RKO (cell line): ENCODE measurements around the gene SH2B2.

ENCODE experiments used
- DNase-seq: peaks from one replicate; pipeline ENCODE4 v3.0.0-alpha.2; 2016; ENCODE audit warnings: low spot score

Gene SH2B2

DNA sequence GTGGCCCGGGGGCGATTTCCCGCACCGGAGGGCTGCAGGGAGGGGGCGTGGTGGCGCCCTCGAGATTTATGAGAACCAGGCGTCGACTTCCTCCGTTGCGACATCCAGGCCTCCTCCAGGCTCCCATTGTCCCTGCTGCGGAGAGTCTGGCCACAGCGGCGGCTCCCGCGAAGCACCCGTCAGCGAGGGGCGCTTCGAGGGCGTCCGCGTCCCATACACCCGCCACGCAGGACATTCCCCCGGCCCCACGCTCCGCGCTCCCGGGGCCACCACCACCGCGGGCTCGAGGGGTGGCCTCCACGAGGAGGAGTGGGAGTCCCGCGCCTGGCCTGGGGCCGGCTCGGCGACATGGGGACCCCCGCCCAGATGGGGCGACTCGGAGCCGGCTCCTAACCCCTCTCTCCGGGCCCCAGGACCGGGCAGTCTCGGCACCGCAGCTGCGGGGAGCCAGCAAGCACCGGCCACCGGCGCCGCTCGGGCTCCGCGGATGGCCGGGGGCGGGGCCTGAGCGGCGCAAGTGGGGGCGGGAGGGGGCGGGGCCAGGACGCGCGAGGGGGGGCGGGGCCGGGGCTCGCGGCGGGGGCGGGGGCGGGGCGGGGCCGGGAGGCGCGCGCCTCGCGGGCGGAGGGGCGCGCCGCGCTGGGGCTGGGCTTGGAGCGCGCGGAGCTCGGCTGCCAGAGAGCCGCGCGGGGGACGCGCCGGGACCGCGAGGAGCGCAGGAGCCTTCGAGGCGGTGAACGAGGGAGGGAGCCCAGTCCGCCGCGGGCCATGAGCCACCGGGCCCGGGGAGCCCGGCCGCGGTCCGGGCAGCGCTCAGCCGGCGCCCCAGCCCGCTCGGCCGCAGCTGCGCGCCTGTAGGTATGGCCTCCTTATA lies at the start of gene SH2B2:
Gene SH2B2, plus strand, starts transcription at position 632 of the 874 bp plus-strand sequence. CDS start 13,683 bp downstream, outside the sequence.
- peak; percentile 72 for DNase-seq

- no peak for DNase-seq
Measured at GRCh38 chr7:102239206-102239820, 47.4 kb upstream of the SH2B2 start.

GRCh38 chr7:102241431-102241830 lies 45.2 kb upstream of the SH2B2 start:
- DNase-seq = no peak

- no peak for DNase-seq
Measured at GRCh38 chr7:102244601-102245000, 42.1 kb upstream of the SH2B2 start.

DNA sequence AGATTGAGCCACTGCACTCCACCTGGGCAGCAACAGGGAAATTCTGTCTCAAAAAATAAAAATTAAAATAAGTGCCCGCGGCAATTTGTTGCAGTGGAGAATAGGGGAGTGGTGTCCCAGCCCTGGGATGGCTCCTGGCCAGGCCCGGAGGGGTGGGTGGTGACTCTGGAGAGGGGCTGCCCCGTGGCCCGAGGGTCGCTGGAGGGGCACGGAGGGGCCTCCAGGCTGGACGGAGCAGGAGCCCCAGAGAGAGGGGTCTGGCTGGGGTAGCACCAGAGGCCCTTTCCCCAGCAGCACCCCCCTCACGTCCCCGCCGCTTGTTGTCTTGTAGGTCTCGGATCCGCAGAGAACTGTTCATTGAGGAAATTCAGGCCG lies 38.6 kb upstream of the SH2B2 start:
- no peak for DNase-seq

- no peak for DNase-seq
Measured at GRCh38 chr7:102248456-102249395, 37.9 kb upstream of the SH2B2 start.

DNA sequence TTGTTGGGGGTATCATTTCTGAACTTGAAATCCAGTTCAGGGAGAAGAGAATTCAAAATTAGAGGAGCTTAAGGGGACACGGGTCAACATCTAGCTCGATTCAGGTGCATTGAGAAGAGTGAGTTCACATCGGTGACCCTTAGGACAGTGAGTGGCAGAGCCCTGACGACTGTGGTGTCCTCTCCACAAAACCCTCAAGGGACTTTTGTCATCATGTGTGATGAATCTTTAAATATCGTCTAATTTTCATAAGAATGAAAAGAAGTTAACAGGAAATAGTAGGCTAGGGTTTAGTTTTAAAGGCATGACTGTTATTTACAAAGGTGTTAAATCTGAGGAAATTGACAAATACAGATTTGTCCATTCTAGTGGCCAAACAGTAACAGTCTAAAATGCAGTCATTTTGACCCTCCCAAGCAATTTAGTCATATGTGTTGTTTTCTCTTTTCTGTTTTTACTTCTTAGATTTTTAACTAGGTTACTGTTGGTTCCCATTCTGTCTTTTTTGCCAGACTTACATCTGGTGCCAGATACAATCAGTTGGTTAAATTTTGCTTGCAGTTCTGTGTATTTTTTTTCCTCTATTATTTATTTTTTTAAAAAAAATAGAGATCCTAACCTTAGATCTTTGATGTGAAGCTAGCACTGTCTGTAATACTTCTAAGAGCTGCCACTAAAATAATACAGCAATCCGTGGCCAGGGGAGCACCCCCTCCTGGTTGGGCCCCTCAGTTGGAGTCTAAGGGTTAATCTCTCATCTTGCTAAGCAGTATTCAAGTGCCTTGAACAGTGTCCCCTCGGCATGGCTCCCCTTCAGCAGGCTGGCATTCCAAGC lies 34.9 kb upstream of the SH2B2 start:
- DNase-seq = no peak

DNA sequence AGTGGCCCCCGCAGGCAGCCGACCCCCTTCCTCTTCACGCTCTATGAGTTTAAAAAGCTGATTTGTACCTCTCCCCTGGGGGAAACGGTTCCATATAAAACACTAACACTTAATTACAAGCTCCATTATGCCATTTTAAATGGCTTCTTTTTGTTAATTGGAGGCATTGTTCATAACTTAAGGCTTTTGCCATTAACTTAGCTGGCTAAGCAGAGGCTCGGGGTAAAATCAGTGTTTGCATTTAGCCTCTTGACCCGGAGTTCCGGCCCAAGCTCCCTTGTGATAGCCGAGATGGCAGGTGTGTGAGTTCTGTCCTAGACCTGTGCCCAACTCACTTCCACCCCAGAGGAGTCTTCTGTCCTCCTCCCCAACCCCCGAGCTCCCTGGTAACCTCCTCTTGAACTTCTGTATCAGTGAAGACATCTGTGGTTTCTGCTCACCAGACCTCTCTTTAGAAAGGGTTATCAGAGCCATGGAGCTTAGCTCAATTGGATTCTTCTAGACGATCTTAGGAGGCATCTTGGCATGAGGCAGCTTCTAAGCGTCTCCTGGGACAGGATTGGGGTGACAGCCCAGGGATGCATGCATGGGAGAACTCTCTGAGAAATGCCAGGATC lies 34.2 kb upstream of the SH2B2 start:
- no peak for DNase-seq

DNA sequence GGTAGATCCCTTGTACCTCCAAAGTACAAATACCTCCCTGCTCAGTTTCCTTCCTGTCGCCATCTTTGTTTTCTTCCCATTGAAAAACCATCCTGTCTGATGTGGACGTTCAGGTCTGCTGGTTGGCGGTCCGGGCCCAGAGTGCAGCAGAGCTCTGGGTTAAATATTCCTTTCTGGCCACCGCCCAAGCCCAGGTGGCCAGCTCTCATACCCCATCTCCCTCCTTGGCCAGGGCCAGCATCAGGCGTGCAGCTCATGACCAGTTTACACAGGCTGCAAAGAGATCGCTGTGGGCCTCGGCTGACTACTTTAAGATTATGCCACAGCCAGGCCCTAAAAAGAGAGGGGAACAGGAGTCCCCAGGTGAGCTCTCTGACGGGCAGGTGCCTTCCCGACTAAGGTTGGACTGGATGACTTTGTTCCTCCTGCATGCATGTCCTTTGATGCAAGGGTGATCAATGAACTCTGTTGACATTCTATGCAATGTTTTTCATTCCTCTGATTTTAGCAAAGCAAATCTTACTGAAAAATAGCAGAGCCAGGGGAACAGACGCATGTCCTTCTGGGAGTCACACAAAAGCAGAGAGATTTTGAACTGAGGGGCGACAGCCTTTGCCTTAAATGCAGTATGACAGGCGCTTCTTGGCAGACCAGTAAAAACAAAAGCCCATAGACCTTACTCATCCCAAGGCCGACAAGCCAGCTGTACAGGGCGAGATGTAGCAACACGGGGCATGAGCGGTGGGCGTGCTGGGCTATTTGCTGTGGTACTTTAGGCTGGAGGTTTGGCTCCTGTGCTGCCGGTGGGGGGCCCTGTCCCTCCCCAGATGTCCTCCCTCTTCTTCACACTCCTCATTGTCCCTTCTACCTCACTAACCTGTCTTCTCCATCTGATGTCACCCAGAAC lies 33.3 kb upstream of the SH2B2 start:
- no peak for DNase-seq

DNA sequence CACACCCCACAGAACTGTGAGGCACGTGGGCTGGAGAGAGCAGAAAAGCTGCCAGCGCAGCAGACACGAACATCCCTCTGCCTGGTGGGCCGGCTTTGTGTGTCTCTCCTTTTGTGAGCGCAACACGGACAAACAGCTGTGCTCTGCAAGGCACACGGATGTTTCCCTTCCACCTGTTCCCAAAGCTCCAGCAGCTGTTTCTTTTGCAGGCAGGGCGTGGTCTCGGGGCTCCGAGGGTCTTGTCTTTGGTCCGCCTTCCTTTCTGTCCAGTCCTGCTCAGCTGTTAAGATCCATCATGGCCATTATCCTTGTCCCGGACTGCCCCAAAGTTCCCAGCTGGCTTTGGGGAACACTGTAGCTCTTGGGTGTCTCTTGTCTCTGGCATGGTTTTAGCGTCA lies 32.7 kb upstream of the SH2B2 start:
- no peak for DNase-seq

- DNase-seq = no peak
Measured at GRCh38 chr7:102254521-102254920, 32.1 kb upstream of the SH2B2 start.

- no peak for DNase-seq
Measured at GRCh38 chr7:102255501-102255900, 31.2 kb upstream of the SH2B2 start.

DNA sequence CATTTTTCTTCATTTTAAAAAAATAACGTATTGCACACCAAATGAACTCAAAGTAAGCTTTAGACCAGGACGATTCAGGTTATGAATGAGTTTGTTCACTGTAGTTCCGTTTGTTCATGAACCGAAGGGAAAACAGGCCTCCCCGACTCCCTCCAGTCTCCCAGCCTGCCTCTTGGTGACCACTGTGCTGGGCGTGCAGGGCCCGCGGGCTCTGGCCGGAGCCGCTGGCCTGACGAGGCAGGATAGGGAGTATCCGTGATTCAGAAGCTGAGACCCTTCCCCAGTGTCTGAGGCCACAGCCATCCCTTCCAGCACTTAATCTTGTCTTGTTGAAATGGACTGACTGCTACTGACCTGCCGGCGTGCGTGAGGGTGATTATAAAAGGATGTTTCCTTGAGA lies 30.8 kb upstream of the SH2B2 start:
- no peak for DNase-seq

DNA sequence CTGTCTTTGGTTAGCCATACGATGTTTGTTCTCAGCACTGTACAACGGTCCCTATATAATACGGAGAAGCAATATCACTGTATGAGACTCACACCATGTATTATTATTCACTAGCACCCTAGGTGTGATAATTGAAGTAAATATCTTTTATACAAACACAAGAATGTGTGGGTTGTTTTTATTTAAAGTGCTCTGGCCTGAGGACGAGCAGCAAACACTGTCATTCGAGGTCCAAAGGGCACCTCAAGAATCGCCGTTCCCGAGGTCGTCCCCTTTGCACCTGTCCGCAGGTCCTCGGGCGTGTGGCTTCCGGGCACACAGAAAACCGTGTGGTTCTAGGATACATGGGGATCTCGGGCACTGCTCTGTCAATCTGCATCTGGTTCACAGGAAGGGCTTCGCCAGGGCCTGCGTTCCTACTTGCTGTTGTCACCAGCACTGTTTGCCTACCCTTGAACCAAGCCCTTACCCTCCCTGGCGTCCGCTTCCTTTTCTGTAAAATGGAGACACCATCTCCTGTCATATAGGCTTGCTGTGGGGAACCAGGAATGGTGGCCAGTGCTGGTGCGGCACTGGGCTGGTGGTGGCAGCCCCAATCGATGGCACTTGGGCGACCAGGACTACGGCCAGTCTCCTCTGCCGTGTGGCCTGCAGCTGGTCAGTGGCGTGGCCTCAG lies 28.5 kb upstream of the SH2B2 start:
- no peak for DNase-seq

GRCh38 chr7:102258749-102259107 lies 27.9 kb upstream of the SH2B2 start:
- no peak for DNase-seq

GRCh38 chr7:102260856-102261255 lies 25.8 kb upstream of the SH2B2 start:
- DNase-seq = no peak

DNA sequence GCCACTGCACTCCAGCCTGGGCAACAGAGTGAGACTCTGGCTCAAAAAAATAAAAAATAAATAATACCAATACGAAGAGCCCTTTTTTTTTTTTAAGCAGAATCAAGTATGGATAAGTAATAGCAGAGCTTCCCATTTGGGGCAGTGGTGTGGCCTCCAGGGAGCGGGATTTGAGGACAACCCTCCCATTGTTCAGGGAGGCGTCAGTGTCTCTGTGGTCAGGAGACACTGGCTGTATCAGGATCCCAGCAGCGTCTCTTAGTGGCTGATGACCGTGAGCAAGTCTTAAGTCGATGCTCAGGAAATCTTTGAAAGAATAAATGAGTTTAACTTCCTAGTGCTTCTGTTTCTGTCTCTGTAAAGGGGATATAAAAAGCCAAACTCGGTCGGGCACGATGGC lies 25.2 kb upstream of the SH2B2 start:
- DNase-seq = no peak

DNA sequence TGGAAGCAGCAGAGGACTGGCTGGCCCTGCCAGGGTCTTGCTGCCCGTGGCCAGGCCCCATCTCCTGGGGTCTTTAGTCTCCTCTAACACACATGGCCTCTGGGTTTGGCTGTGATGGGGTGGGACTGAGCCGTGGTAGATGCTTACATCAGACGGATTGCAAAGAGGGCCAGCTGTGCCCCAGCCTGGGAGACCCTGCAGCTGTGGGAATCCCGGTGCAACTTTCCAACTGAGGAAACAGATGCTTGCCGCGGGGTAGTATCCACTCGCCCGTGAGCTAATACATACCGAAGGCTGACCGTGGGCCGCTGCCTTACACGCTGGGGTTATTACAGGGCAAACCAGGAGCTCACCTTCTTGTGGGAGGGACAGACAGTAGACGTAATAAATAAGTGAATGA lies 24.1 kb upstream of the SH2B2 start:
- no peak for DNase-seq

GRCh38 chr7:102264367-102264891 lies 22.2 kb upstream of the SH2B2 start:
- DNase-seq = no peak
